HG02571 (cell line): ENCODE measurements around the gene RNF222.
"Not testable (repeated sequence)": the region's sequence is repeated elsewhere in the genome, so short reads cannot be mapped to it uniquely, and the experiment has no call there.

Source experiments
- ATAC-seq: cut with Tn5 transposase; IDR thresholded peaks from one replicate; pipeline ENCODE4 v1.9.1; 2021; ENCODE audit warnings: mild to moderate bottlenecking, moderate library complexity; ENCODE audit not compliant: unreplicated experiment

Gene RNF222

GRCh38 chr17:8413328-8413727 is 15.7 kb upstream of the RNF222 start:
- ATAC-seq: no peak

GRCh38 chr17:8412089-8412488 is 14.5 kb upstream of the RNF222 start:
- no peak for ATAC-seq

GRCh38 chr17:8410883-8411238 is 13.2 kb upstream of the RNF222 start:
- no peak for ATAC-seq

- no peak for ATAC-seq
Measured at GRCh38 chr17:8409966-8410882, 12.6 kb upstream of the RNF222 start.

- ATAC-seq: no peak
Measured at GRCh38 chr17:8408371-8408770, 10.7 kb upstream of the RNF222 start.

DNA sequence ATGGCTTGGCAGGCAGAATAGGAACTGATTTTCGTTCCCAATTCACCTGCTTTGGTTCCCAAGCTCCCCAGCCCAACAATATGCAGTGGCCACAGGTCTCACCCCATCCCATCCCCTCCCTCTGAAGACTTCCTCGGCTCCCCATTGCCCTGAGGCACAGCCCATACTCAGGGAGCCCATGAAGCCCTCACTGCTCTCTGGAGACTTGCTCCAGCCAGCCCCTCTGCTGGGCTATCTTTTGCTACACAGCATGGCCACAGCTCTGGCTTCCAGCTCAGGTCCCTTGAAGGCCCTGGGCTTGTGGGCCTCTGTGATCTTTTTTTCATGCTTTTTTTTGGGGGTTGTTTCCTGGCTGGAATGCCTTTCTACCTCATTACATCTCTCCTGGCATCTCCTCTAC is 8.5 kb upstream of the RNF222 start:
- no peak for ATAC-seq

DNA sequence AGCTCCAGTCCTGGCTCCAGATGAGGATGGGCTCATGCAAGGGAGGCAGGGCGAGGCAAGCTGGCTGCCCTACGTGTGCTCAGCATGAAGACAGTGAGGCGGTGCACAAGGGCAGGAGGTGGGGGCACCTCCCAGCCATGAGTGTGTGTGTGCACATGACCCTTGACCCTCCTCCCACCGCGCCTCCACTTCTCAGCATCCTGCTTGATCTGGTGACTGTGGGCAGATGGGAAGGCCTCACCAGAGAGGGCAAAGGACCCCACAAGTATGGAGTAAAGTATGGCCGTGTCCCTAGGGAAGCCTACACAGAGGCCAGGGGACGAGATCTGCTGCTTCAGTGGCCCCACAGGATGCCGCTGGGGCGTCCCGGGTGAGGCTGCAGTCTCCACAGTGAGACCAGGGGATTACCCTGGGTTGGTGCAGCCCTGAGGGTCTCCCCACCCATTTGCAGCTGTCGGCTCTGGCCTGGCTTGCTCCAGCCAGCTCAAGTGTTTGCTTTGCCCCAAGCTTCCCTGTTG is 7.9 kb upstream of the RNF222 start:
- no peak for ATAC-seq

DNA sequence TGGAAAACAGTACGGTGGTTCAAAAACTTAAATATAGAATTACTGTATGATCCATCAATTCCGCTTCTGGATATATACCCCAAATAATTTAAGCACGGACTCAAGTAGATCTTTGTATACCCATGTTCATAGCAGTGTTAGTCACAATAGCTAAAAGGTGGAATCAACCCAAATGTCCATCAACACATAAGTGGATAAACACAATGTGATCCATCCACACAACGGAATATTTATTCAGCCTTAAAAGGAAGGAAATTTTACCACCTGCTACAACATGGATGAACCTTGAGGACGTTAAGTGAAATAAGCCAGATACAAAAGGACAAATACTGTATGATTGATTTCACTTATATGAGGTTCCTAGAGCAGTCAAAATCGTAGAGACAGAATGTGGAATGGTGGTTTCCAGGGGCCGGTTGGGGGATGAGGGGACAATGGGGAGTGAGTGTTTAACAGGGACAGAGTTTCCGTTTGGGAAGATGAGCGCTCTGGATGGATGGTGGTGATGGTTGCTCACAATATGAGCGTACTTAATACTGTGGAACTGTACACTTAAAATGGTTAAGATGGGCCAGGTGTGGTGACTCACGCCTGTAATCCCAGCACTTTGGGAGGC is 5.4 kb upstream of the RNF222 start:
- ATAC-seq: no peak

DNA sequence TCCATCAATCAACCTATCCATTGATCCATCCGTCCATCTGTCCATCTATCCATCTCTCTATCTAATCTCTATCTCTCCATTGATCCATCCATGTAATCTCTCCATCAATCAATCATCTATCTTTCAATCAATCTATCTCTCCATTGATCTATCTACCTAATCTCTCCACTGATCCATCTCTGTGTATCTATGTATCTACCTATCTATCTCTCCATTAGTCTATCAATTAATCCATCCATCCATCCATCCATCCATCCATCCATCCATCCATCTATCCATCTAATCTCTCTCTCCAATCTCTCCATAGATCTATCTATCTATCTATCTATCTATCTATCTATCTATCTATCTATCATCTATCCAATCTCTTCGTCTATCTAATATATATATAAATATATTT is 3.5 kb upstream of the RNF222 start:
- no peak for ATAC-seq

DNA sequence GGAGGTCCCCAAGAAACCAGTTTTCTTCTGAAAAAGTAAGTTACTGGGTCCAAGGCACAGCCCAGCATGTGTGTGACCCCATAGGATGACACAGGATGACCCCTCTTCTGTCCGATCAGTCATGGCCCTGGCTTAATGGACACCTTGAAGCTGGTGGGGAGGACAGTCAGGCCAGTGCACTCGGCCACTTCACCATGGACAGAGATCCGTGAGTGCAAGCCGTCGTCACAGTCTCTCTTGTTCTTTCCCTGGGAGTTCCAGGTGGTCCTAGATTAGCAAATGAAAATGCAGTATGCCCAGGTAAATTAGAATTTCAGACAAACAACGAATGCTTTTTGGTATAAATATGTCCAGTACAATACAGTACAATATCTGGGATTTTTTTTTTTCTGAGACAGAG is 1.4 kb upstream of the RNF222 start:
- ATAC-seq: no peak

DNA sequence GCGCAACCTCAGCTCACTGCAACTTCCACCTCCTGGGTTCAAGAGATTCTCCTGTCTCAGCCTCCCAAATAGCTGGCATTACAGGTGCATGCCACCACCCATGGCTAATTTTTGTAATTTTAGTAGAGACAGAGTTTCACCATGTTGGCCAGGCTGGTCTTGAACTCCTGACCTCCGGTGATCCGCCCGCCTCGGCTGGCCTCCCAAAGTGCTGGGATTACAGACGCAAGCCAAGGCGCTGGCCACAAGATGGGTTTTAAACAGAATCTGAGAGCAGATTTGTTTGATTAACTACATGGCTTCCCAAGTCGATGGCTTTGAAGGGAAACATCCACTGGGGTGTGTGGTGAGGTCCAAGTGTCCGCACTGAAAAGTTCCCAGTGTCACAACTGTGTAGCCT is 3.1 kb downstream of the RNF222 start:
- ATAC-seq: not testable (repeated sequence)

DNA sequence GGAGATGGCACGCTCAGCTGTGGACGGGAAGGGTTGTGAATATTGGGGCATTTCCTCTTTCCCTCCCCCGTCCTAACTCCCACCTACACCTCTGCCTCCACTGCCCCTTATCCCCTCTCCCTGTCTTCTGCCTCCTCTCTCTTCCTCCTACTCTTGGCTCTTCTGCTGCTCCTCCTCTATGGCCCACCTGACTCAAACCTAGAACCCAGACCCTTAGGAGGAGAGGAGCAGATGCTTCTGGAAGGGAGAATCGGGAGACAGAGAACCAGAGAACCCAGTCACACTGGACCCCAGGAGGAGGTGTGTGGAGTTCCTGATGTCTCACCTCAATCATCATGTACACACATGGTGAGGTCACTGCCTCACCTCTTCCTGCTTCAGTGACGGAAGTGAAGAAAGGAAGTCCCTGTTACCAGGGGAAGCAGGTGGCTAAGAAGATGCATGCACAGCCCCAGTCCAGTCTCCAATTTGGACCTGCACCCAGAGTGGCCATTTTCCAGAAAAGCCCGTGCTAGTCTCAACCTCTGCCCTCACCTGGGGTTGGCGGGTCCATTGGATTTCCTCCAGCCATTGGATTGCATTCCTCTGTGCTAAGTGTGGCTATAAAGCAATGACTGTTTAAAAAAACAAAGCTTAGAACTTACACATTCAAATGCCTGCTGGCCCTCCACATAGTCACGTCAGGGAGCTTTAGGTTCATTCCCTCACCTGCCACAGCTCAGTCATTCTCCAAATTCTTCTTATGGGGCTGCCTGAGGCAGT is 4.0 kb downstream of the RNF222 start:
- ATAC-seq: no peak

DNA sequence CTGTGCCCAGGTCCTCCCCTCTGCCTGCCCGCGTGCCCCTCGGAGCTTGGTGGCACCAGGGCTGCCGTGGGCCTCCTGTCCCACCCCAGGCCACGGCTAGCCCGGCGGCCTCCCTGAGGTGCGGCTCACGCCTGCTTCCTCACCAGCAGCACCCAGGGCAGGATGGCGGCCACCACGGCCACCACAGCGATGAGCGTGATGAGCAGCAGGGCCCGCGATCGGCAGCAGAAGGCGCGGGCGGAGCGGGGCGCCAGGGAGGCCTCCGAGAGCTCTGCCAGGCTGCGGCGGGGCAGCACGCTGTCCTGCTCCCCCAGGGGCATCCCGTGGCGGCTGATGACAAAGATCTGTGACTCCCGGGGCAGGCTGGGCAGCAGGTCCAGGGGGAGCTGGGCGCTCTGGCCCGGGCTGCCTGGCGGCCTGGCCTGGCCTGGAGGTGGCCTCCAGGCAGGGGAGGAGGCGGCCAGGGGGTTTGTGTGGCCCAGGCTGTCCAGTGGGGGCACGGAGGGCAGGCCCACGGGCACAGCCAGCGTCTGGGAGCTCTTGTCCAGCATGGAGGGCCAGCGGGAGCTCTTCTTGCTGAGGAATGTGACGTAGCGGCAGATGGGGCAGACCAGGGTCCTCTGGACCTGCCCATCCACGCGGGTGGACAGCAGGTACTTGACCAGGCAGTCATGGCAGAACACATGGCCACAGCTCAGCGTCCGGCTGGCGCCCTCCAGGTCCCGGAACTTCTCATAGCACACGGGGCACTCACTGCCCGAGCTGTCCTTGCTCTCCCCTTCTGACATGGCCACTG is 4.8 kb downstream of the RNF222 start:
- no peak for ATAC-seq

DNA sequence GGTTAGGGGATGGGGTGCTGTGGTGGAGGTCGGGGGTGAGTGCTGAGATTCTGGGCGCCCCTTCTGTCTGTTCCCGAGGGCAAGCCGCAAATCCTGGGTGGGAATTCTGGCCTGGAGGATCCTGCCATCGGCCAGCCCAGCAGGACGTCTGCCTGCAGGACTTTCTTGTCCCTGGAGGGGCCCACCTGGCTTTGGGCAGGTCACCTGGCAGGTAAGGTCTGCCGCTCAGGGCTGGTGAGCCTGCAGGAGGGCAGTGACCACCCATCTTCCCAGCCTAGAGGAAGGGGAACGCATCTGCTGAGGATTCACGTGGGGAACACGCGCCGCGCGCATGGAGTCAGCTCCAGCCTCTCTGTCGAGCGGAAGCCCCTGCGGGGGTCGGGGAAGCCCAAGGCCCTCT is 5.4 kb downstream of the RNF222 start:
- no peak for ATAC-seq

- no peak for ATAC-seq
Measured at GRCh38 chr17:8391711-8392110, 5.9 kb downstream of the RNF222 start.

- ATAC-seq: no peak
Measured at GRCh38 chr17:8387914-8388651, 9.5 kb downstream of the RNF222 start.

- no peak for ATAC-seq
Measured at GRCh38 chr17:8386841-8387240, 10.8 kb downstream of the RNF222 start.

- ATAC-seq: no peak
Measured at GRCh38 chr17:8384801-8385378, 12.7 kb downstream of the RNF222 start.

DNA sequence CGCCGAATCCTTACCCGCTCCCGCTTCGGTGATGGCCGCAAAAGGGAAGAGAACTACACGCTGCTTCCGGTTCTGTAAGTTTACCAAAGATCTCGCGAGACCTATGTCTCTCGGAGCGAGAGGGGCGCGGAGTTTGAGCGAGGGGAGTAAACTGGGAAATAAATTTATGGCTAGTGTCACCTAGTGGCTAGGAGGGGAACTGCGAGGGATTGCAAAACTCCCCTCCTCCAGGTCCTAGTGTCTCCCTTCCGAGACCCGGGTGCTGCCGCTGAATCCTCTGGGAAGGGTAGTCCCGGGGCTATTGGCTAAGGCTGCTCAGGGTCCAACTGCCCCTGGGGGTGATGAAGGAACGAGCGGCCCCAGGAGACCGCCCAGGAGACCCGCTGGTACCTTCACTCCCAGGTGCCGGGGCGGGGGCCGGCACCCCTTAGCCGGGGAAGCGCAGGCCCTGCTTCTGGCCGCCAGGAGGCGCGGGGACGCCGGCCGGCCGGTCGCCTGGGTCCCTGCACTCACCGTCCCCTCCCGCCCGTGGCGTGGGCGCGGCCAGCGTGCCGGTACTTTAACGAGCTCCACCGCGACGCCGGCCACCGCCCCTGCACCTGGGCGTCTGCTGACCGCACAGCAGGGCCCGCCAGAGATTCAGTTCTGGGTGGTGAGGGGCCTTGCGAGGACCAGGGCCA is 14.3 kb downstream of the RNF222 start, which contains the start of gene RPL26:
RPL26 (minus strand) TSS at position 51 of the 680 bp plus-strand sequence. CDS start 883 bp downstream, outside the sequence.
- ATAC-seq: peak; percentile 85
